A673 (cell line): Measurements from ENCODE around the gene NTNG1. TPM values are rescaled to one million over a fixed set of nuclear protein-coding genes. Genes with fewer than 3 reads are reported as not detected.

ENCODE experiments used
- BruUV-seq: library from RNA; stranded (reverse); fragments of 400-500 nt; replicated peaks from 2 replicates; lab custom pipeline; 2021; lab: Mats Ljungman, UMichigan
- CTCF ChIA-PET: fragments of 300-600 bp; sonication (Branson Sonifier 250); formaldehyde crosslinking; loops from one replicate; lab custom pipeline; 2022; ENCODE audit warnings: antibody characterized with exemption; lab: Charles Lee
- POLR2A ChIA-PET: fragments of 300-600 bp; sonication (Branson Sonifier 250); formaldehyde crosslinking; loops from one replicate; lab custom pipeline; 2022; ENCODE audit warnings: antibody characterized with exemption; ENCODE audit not compliant: low non-redundant PET; lab: Charles Lee
- DNase-seq: peaks from one replicate; pipeline ENCODE4 v3.0.0-alpha.2; 2015; ENCODE audit warnings: low spot score
- H3K27ac ChIP-seq: fragments of 200-600 bp; sonication (generic); 2 replicates; pipeline ENCODE4 v1.5.1; 2016; ENCODE audit warnings: mixed run types, low read depth, mild to moderate bottlenecking, mixed read lengths, antibody characterized with exemption, low read length; ENCODE audit not compliant: poor library complexity, severe bottlenecking
- H3K27me3 ChIP-seq: fragments of 200-600 bp; sonication (generic); replicated peaks from 2 replicates; pipeline ENCODE4 v1.6.1; 2017; ENCODE audit warnings: mixed run types, low read depth, mild to moderate bottlenecking, mixed read lengths, antibody characterized with exemption, low read length; ENCODE audit not compliant: insufficient read depth, poor library complexity
- H3K36me3 ChIP-seq: fragments of 200-600 bp; sonication (generic); 2 replicates; pipeline ENCODE4 v1.6.1; 2016; ENCODE audit warnings: mixed run types, mild to moderate bottlenecking, mixed read lengths, antibody characterized with exemption, low read length; ENCODE audit not compliant: insufficient read depth, poor library complexity, severe bottlenecking
- H3K4me1 ChIP-seq: fragments of 200-600 bp; sonication (generic); 2 replicates; pipeline ENCODE4 v1.6.1; 2017; ENCODE audit warnings: mixed run types, mild to moderate bottlenecking, mixed read lengths, antibody characterized with exemption, low read length; ENCODE audit not compliant: insufficient read depth, poor library complexity, severe bottlenecking
- H3K4me3 ChIP-seq: fragments of 200-600 bp; sonication (generic); 2 replicates; pipeline ENCODE4 v1.5.1; 2016; ENCODE audit warnings: low read depth, mixed run types, mild to moderate bottlenecking, mixed read lengths, low read length; ENCODE audit not compliant: poor library complexity, severe bottlenecking
- H3K9me3 ChIP-seq: fragments of 200-600 bp; sonication (generic); 2 replicates; pipeline ENCODE4 v1.6.1; 2016; ENCODE audit warnings: mixed run types, low read depth, mild to moderate bottlenecking, mixed read lengths, antibody characterized with exemption, low read length; ENCODE audit not compliant: poor library complexity, severe bottlenecking
- CTCF ChIP-seq: fragments of 300-800, 200-600 bp; sonication (generic); conservative IDR thresholded peaks from 2 replicates; pipeline ENCODE4 v1.5.1; 2017; ENCODE audit warnings: low read depth, mild to moderate bottlenecking, antibody characterized with exemption, low read length, moderate library complexity, mixed read lengths
- EZH2 ChIP-seq: fragments of 200-600 bp; sonication (generic); IDR thresholded peaks from 2 replicates; pipeline ENCODE4 v1.6.1; 2017; ENCODE audit warnings: borderline replicate concordance, low read depth, mild to moderate bottlenecking, mixed read lengths, antibody characterized with exemption, low read length; ENCODE audit not compliant: poor library complexity, severe bottlenecking
- intact Hi-C: fragments of 100-400 bp; cut with micrococcal nuclease; formaldehyde crosslinking; loops from one replicate; pipeline ENCODE4 v1.10.0; 2022; ENCODE audit not compliant: unreplicated experiment
- total RNA-seq: library from RNA; stranded (reverse); gene quantifications from 2 replicates; pipeline ENCODE4 v1.2.3, GENCODE V29; 2021

NTNG1 gene
- total RNA-seq, 1 experiment from 2014 or later, result 91.5 TPM

GRCh38 chr1:107153014-107153413 lies 12.2 kb downstream of the NTNG1 start:
- peaks cover 53% of the 10 kb centered on the region for H3K36me3 ChIP-seq
- no peaks in the 10 kb centered on the region for H3K9me3 ChIP-seq
- peaks cover 89% of the 10 kb centered on the region for H3K4me1 ChIP-seq
- H3K4me3 ChIP-seq, result no peak overlapping the region
- no peak overlapping the region for H3K27ac ChIP-seq
- TF ChIP-seq CTCF (0 out of 2 replicates have a peak, but pooled peaks have one; percentile 15), EZH2 (no peak)
- no TSS peak for BruUV-seq
- DNase-seq, result no peak
- intact Hi-C loops, result no loop called here
- ChIA-PET CTCF (no interaction called here), POLR2A (interaction anchor here (0.8 kb wide), 1 partner anchor 249 kb away, joined by 3 read pairs; no protein-coding TSS in a partner anchor)
- no peaks in the 10 kb centered on the region for H3K27me3 ChIP-seq

DNA sequence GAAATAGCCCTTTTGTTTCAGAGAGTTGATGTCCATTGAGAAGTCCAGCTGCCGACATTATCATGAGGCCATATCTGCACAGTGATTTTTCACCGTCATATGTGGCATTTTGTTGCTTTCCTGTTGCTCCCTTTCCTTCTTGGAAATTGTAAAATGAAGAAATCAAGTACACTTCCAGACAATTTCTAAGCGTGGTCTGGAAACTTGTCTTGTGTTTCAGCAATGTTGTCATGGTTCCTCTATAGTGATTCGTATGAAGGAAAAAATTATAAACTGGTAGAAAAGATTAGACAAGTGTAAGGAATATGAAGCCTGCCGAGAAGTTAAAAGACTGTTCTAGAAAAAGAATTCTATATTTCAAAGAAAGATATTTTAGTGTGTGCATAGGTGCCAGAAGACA lies 17.7 kb downstream of the NTNG1 start:
- DNase-seq, result no peak
- POLR2A ChIA-PET, result interaction anchor here (1.2 kb wide), 1 partner anchor 8 kb away, joined by 6 read pairs; no protein-coding TSS in a partner anchor
- Histone ChIP-seq H3K9me3 (no peaks in the 10 kb centered on the region), H3K36me3 (peaks cover 23% of the 10 kb centered on the region), H3K27me3 (no peaks in the 10 kb centered on the region), H3K4me3 (no peak overlapping the region), H3K27ac (peak overlapping the region; percentile 43), H3K4me1 (peaks cover 71% of the 10 kb centered on the region)
- intact Hi-C loops, result no loop called here
- CTCF ChIA-PET, result no interaction called here
- no TSS peak for BruUV-seq
- TF ChIP-seq CTCF (no peak), EZH2 (no peak)

DNA sequence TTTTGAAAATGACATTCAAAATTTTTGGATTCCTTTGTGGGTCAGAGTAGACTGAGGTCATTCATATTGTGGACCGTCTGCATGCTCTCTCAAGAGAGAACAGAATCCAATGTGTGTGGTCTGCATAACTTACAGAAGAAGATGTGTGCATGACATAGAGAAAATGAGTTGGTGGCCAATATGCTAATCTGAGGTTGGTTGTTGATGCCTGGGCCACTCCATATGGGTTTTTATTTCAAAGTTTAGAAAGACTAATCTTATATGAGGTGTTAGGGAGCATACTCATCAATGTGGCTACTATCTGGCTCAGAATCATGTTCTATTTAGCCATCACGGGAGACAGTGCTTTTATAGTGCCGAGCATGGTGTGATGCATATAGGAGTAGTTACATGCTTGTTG lies 18.2 kb downstream of the NTNG1 start:
- no peak overlapping the region for H3K4me3 ChIP-seq
- no TSS peak for BruUV-seq
- POLR2A ChIA-PET, result interaction anchor here (1.2 kb wide), 1 partner anchor 9 kb away, joined by 6 read pairs; no protein-coding TSS in a partner anchor
- intact Hi-C loops, result no loop called here
- peaks cover 23% of the 10 kb centered on the region for H3K36me3 ChIP-seq
- CTCF ChIA-PET, result no interaction called here
- no peak for DNase-seq
- H3K27ac ChIP-seq, result peak overlapping the region; percentile 43
- H3K9me3 ChIP-seq, result peaks cover 2% of the 10 kb centered on the region
- no peak for TF ChIP-seq CTCF
- no peak for TF ChIP-seq EZH2
- peaks cover 66% of the 10 kb centered on the region for H3K4me1 ChIP-seq
- H3K27me3 ChIP-seq, result no peaks in the 10 kb centered on the region
